GM12878 (cell line): ENCODE results near the gene CASK. TPM values are rescaled to one million over a fixed set of nuclear protein-coding genes. Genes with fewer than 3 reads are reported as not detected.

Experiments
- ATAC-seq: fragments of 200-7000 bp; cut with Tn5 transposase; 3 replicates; pipeline ENCODE4 v1.9.1; 2020; ENCODE audit warnings: mild to moderate bottlenecking, moderate library complexity
- BruUV-seq: library from RNA; stranded (reverse); fragments of 400-500 nt; replicated peaks from 2 replicates; lab custom pipeline; 2021; lab: Mats Ljungman, UMichigan
- CTCF ChIA-PET: fragments of 300-600 bp; sonication (Branson Sonifier 250); formaldehyde crosslinking; extraction: SDS; loops from one replicate; lab custom pipeline; 2021; ENCODE audit warnings: inconsistent platforms; lab: Yijun Ruan, JAX
- POLR2A ChIA-PET: fragments of 350-600 bp; formaldehyde crosslinking; extraction: SDS; loops from one replicate; lab custom pipeline; 2021; ENCODE audit warnings: inconsistent platforms; lab: Charles Lee
- RAD21 ChIA-PET: fragments of 300-600 bp; sonication (Branson Sonifier 250); formaldehyde crosslinking; loops from one replicate; lab custom pipeline; 2023; ENCODE audit warnings: antibody characterized with exemption; ENCODE audit not compliant: unreplicated experiment; lab: Charles Lee
- SMC1A ChIA-PET: fragments of 300-600 bp; sonication (Branson Sonifier 250); formaldehyde crosslinking; loops from one replicate; lab custom pipeline; 2023; ENCODE audit not compliant: unreplicated experiment, uncharacterized antibody; lab: Charles Lee
- DNase-seq: peaks from one replicate; pipeline ENCODE4 v3.0.0-alpha.2; 2011; ENCODE audit warnings: low read depth, low spot score
- FAIRE-seq: peaks from 3 replicates; lab custom pipeline; 2011; peaks lifted over from hg19 to GRCh38; lab: Jason Lieb, UNC
- H2AFZ ChIP-seq: 2 replicates; pipeline ENCODE4 v1.6.0; 2011; ENCODE audit warnings: low read depth, low read length, control low read depth; ENCODE audit not compliant: control insufficient read depth
- H3K27ac ChIP-seq: 2 replicates; pipeline ENCODE4 v1.5.1; 2011; ENCODE audit warnings: control low read depth; ENCODE audit not compliant: control insufficient read depth, insufficient read depth
- H3K27me3 ChIP-seq, 2 experiments: replicated peaks in 1 of 2; 2 replicates each; pipeline versions ENCODE4 v1.6.0 to v1.6.1; 2011; ENCODE audit warnings: low read length in 1 of 2; ENCODE audit not compliant: control insufficient read depth in 2 of 2, insufficient read depth in 2 of 2
- H3K36me3 ChIP-seq, 2 experiments: 2 replicates each; pipeline ENCODE4 v1.5.1; 2011; ENCODE audit warnings: low read length in 1 of 2; ENCODE audit not compliant: control insufficient read depth in 2 of 2, insufficient read depth in 2 of 2
- H3K4me1 ChIP-seq: 2 replicates; pipeline ENCODE4 v1.6.1; 2011; ENCODE audit warnings: mild to moderate bottlenecking, low read length, moderate library complexity, mixed read lengths; ENCODE audit not compliant: control insufficient read depth, insufficient read depth
- H3K4me2 ChIP-seq: 2 replicates; pipeline ENCODE4 v1.6.0; 2011; ENCODE audit warnings: control low read depth; ENCODE audit not compliant: control insufficient read depth, insufficient read depth
- H3K4me3 ChIP-seq: fragments of 200-600 bp; sonication (generic); 2 replicates; pipeline ENCODE4 v1.5.1; 2016
- H3K79me2 ChIP-seq: 2 replicates; pipeline ENCODE4 v1.6.0; 2011; ENCODE audit warnings: low read length; ENCODE audit not compliant: control insufficient read depth, insufficient read depth
- H3K9ac ChIP-seq: 2 replicates; pipeline ENCODE4 v1.8.0; 2011; ENCODE audit warnings: low read length, control low read depth, mixed read lengths; ENCODE audit not compliant: control insufficient read depth, insufficient read depth
- H3K9me3 ChIP-seq: replicated peaks from 3 replicates; pipeline ENCODE4 v1.5.1; 2011; ENCODE audit warnings: mild to moderate bottlenecking, low read length; ENCODE audit not compliant: control insufficient read depth, insufficient read depth
- H4K20me1 ChIP-seq: 2 replicates; pipeline ENCODE4 v1.6.0; 2011; ENCODE audit not compliant: control insufficient read depth, insufficient read depth
- ESRRA ChIP-seq: IDR thresholded peaks from 2 replicates; pipeline ENCODE4 v1.6.1; 2012; ENCODE audit warnings: mild to moderate bottlenecking, low read length, improper control_type of control experiment
- PBX3 ChIP-seq: IDR thresholded peaks from 2 replicates; pipeline ENCODE4 v1.6.1; 2011; ENCODE audit warnings: mild to moderate bottlenecking, low read depth, low read length, moderate library complexity; ENCODE audit not compliant: insufficient replicate concordance
- RB1 ChIP-seq: fragments of 450-650 bp; formaldehyde crosslinking; IDR thresholded peaks from 2 replicates; pipeline ENCODE4 v1.6.1; 2017; ENCODE audit warnings: mild to moderate bottlenecking, borderline replicate concordance
- REST ChIP-seq: IDR thresholded peaks from 2 replicates; pipeline ENCODE4 v1.6.1; 2012; ENCODE audit warnings: mild to moderate bottlenecking, low read depth, low read length
- WGBS: methylation state at CpG from one replicate; pipeline ENCODE4 v1.1.6; 2016; ENCODE audit warnings: low lambda C conversion rate; ENCODE audit not compliant: insufficient replicate concordance, insufficient coverage; ENCODE audit errors: missing lambda C conversion rate; 5-methylcytosine and 5-hydroxymethylcytosine counted together
- in situ Hi-C: fragments of 300-500 bp; cut with MboI; formaldehyde crosslinking; loops from 9 replicates; pipeline ENCODE4 v1.14.3; 2018; ENCODE audit warnings: mixed read lengths
- intact Hi-C: fragments of 100-400 bp; cut with micrococcal nuclease; formaldehyde crosslinking; loops from one replicate; pipeline ENCODE4 v1.14.2; 2022; ENCODE audit not compliant: unreplicated experiment
- polyA plus RNA-seq, 11 experiments: library from polyadenylated mRNA; depleted of rRNA in 4 of 11; unstranded in 6 of 11; stranded (reverse) in 5 of 11; fragments of >200 nt; fragmentation: Nextera tagmentation in 4 of 11; fragmentation: Illumina TruSeq in 1 of 11; extraction: Ambion mirVana in 4 of 11; extraction: Trizol in 1 of 11; gene quantifications; 1 replicate in 1 of 11; 2 replicates in 10 of 11; pipeline versions ENCODE4 v1.2.1 to v1.2.3, GENCODE V29; 2011 to 2016; ENCODE audit warnings: inconsistent platforms in 2 of 11, missing spikeins in 2 of 11, low read depth in 1 of 11
- total RNA-seq, 4 experiments: library from RNA; depleted of rRNA in 3 of 4; stranded (reverse); fragments of >200 nt in 3 of 4; fragmentation: Illumina TruSeq in 1 of 4; extraction: Trizol in 1 of 4; gene quantifications; 2 replicates each; pipeline versions ENCODE4 v1.2.1 to v1.2.3, GENCODE V29; 2013 to 2021

Gene CASK
- total and polyA plus RNA-seq, 10 of the 15 experiments (the other 5 are each of a cell fraction or from before 2014, with no cell fraction given): 0.60 to 45.9 (median 4.8) TPM

- H3K79me2 ChIP-seq: no peaks in the 10 kb centered on the region
- ChIA-PET POLR2A (interaction anchor here (0.5 kb wide), 1 partner anchor 121 kb away, joined by 4 read pairs; no protein-coding TSS in a partner anchor), SMC1A (interaction anchor here (1.9 kb wide), 1 partner anchor 8 kb away, joined by 4 read pairs; no protein-coding TSS in a partner anchor), CTCF (interaction anchor here (1.6 to 1.7 kb wide), 2 partner anchors 12 to 16 kb away, joined by 5 to 8 read pairs; no protein-coding TSS in a partner anchor), RAD21 (interaction anchor here (1.3 kb wide), 1 partner anchor 17 kb away, joined by 4 read pairs; no protein-coding TSS in a partner anchor)
- 0 out of 2 replicates have a peak overlapping the region, but pooled peaks have one; percentile 18 for H3K27ac ChIP-seq
- H3K4me1 ChIP-seq: peaks cover 28% of the 10 kb centered on the region
- FAIRE-seq (peak; percentile 54), ATAC-seq (no peak), DNase-seq (no peak)
- no peak overlapping the region for H3K9ac ChIP-seq
- in situ Hi-C loops: no loop called here
- WGBS: 38% methylated on average over 3 of the region's 3 CpGs
- BruUV-seq: no TSS peak
- H3K27me3 ChIP-seq: no peaks in the 10 kb centered on the region
- H3K9me3 ChIP-seq: peaks cover 3% of the 10 kb centered on the region; the same call in 2 of the 3 replicates
- intact Hi-C loops: loop anchor here (5.0 kb wide), 1 partner anchor 51 kb away; no protein-coding TSS in a partner anchor
- no peak overlapping the region for H2AFZ ChIP-seq
- H4K20me1 ChIP-seq: no peaks in the 10 kb centered on the region
- H3K4me2 ChIP-seq: no peak overlapping the region
- H3K36me3 ChIP-seq: no peaks in the 10 kb centered on the region
- TF ChIP-seq RB1: no peak
- no peak for TF ChIP-seq REST
- no peak for TF ChIP-seq ESRRA
- no peak for TF ChIP-seq PBX3
- H3K4me3 ChIP-seq: no peak overlapping the region
These were observed 200.3 kb downstream of the CASK start for GRCh38 chrX:41722816-41723618.
